GM18907 (cell line): ENCODE results near the gene RAD51B.
"Not testable (repeated sequence)": the region's sequence is repeated elsewhere in the genome, so short reads cannot be mapped to it uniquely, and the experiment has no call there.

ENCODE experiments used
- ATAC-seq: cut with Tn5 transposase; IDR thresholded peaks from one replicate; pipeline ENCODE4 v1.9.1; 2021; ENCODE audit warnings: mild to moderate bottlenecking, moderate library complexity; ENCODE audit not compliant: unreplicated experiment

The RAD51B gene

DNA sequence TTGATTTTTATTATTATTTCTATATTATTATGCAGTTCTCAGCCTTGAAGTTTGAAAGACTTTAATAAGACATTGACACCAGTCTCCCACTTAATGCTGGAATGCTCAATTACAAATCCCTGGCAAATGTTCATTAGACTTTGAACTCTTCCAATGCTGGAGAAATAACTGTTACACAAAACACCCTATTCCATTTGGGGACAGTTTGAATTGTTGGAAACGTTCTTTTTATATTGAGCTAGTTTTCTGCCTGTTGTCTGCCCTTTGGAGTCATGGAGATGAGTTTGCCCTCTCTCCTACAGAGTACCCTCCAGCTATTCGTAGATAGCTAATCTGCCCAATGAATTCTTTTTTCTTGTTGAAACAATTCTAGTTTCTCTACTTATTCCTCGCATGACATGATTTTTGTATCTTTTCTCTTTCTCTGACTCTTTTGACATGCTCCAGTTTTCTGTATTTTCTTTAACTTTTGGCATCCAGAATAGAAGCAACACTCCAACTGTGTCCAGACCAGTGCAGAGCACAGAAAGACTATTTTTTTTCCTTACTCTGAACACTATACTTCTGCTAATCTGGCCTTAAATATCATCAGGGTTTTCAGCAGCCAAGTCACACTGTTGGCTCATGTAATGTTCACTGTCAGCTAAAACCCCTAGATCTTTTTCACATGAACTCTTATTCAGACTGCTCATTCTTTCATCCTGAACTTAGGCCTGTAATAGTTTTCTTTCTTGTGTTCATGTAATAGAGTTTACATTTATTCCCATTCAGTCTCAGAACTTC is 379.3 kb downstream of the RAD51B start:
- no peak for ATAC-seq

DNA sequence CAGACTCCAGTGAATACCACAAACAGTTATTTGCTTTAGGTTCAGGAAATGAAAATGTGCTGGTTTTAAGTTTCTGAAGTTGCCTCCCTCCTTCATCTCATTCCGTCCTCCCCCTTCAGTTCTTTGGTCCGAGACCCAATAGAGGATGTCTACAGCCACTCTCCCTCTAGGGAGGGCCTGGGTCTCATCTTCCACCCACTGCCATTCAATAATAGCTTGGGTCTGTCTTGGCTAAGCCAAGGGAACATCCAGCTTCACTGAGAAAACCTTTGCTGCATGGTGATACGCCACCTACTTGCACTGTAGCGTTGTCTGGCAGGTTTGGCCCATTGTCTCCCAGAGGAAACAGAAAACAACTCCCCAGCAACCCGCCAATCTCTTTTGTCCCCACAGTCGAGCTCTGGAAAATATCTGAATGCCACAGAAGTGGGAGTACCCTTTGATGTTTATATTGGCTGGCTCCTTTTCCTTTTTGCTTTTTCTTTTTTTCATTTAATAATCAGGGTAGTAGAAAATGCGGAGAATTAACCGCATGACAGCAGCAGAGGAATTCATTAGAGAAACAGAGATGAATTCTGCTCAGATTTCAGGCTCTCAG is 380.1 kb downstream of the RAD51B start:
- no peak for ATAC-seq

DNA sequence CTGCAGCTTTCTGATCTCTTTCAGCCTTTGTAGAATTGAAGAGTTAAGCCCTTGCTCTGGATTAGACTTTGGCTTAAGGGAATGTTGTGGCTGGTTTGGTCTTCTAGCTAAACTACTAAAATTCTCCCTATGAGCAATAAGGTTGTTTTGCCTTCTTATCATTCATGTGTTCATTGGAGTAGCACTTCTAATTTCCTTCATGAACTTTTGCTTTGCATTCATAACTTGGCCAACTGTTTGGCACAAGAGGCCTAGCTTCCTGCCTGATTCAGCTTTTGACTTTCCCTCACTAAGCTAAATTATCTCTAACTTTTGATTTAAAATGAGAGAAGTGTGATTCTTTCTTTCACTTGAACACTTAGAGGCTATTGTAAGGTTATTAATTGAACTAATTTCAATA is 384.3 kb downstream of the RAD51B start:
- ATAC-seq = no peak

DNA sequence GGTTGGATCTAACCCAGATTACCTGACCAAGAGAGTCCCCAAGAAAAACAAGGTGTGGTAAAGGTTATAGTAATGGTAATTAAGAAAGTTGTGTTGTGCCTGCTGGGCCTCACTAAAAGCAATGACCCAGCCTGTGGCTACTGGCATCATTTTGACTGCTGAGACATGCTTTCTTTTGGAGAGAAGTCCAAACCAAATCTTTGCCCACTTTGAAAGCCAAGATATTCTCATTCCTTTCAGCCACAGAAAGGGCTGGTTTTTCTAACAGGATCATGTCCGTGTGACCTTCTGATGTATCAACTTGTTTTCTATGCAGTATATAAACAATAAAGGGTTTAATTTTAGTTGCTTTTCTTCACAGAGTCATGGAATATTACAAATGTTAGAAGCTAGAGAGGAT is 388.6 kb downstream of the RAD51B start:
- no peak for ATAC-seq

DNA sequence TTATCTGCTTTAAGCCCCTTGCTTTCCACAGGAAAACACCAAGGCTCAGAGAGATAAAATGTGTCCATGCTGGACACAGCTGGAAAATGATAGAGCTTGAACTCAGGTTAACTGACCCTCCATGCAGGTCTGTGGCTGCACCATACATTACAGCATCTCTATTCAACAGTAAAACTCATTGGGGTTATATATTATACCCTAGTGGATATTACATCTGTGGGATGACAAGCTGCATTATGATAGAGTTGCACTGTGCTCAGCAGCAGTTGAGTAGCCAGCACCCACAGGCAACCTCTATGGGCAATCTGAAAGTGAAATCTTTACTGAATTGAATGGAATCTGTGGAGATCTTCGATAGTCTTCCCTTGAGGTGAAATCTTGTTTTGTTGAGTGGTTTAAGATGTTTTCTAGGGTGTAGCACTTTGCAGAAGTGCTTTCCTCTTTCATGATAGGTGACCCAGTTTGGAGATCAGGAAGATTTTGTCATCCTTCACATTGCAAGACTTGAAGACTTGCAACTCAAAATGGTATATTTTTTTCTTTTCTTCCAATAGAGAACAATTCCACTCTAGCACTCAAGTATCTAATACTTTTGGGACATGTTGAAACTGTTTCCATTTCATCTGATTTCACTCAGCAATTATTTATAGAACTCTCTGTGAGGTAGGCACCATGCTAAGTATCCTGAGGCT is 389.2 kb downstream of the RAD51B start:
- no peak for ATAC-seq

DNA sequence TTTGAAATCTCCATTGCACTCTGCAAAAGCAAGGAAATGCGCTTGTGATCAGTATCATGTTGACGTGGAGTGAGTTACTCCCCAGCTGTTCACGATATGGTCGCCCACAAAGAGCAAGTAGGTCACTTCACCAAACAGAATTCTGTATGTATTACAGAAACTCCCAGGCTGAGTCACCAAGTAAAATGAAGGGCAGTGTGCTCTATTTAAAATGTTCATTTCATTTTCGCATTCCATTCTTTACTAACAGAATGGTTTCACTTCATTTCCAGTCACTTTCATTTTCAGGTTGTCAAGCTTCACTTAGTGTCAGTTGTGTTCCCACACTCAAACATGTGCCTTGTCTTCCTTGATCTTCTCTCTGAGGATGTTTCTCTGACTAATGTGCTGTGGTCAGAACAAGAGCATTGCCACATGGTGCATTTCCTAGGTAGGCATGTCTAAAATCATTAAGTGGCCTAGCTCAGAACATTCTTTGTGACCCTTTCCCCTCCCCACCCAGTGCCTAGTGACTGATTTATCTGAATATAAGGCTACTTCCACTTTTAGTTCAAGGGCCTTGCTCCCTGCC is 391.2 kb downstream of the RAD51B start:
- ATAC-seq = peak; percentile 91

DNA sequence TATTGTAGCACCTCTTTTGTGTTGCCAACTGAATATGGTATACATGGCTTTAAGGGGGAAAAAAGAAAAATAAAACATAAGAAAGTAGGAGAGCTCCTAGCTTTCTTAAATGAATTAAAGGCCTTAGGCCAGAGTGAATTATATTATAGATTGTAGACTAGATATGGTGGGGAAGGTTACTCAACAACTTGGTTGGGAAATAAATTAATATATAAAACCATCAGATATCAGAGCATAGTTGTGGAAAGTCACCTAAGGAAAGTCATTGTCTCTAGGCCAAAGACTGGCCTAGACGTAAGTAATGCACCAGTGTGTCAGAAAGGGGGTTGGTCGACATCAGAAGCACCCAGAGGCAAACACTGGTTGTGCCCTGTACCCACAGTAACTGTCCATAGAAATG is 391.8 kb downstream of the RAD51B start:
- no peak for ATAC-seq

DNA sequence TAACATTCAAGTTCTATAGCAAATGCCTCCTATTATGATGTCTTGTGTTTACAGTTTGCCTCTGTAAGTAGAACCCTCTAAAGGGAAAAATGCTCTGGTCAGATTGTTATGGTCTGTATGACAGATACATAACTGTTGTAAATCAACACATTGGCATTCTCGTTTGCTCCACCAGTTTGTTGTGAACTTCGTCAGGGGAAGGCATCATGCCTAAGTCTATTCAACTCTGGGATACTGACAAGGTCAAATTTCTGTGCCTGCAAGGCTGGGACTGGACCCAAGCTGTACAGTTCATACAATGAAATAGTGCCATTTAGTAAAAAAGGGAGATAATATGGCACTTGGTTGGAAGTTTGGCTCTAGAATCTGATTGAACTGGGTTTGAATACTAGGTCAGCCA is 392.3 kb downstream of the RAD51B start:
- ATAC-seq = no peak

DNA sequence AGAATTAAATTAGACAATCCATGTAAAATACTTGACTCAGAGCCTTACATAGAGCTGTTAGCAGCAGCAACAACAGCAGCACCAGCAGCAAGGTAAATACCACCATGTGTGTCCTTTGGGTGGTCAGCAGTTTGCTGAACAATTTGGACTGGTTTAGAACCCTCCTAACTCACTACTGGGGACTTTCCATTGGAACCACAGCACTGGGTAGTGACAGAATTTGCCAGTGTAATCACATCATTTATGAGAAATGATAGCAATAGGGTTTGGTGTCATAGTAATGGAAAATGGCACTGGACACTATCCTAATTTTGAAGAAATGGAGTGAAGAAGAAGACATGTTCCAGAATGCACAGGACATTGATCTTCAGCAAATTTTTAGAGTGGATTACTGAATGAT is 392.8 kb downstream of the RAD51B start:
- ATAC-seq = no peak

DNA sequence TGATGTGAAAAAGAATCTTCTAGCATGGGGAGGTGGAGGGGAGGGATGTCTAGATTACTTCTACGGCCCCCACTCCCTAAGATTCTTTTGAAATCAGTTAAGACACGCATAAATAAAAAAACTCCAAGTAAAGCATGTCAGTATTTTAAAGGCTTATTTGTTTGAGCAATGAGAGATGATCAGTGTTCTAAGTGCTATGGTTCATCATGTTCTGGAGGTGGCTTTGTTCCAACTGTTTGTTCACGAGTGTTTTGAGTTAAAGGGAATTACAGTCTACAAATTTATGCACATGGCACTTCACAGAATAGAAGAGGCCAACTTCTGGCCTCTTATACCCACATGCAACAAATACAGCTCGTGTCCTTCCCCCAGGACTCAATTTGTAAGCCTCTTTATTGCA is 394.9 kb downstream of the RAD51B start:
- ATAC-seq = no peak

DNA sequence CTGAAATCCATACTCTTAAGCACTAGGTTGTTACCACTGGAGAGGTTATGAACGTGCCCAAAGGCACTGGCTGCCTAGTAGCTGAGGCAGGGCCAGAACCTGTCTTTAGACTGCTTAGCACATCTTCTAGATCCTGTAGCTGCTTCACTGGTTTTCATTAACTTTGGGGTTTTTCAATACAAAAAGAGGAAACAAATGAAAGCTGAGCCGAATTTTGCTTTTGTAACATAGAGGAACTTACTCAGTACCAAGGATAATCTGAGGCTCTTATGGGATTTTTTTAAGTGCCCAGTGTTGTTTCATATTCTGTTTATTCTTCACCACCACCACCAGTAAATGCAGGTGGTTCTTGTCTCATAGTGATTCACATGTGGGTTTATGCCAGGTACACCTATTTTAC is 396.1 kb downstream of the RAD51B start:
- ATAC-seq = no peak

DNA sequence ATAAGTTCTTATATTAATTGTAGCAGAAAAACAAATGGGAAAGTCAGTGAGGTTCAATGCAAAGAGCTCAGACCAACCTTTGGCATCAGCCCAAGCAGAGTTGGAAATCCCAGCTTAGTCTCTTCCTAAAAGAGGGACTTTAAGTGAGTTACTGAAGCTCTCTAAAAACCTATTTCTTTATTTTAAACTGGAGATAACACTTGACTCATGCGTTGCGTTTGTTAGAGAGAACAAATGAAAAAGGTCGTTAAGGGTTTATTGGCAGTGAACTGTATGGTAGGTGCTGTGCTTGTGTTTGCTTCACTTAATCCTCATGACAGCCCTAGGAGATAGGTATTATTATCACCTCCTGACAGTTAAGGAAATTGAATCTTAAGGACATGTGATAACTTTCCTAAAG is 396.5 kb downstream of the RAD51B start:
- ATAC-seq = no peak

DNA sequence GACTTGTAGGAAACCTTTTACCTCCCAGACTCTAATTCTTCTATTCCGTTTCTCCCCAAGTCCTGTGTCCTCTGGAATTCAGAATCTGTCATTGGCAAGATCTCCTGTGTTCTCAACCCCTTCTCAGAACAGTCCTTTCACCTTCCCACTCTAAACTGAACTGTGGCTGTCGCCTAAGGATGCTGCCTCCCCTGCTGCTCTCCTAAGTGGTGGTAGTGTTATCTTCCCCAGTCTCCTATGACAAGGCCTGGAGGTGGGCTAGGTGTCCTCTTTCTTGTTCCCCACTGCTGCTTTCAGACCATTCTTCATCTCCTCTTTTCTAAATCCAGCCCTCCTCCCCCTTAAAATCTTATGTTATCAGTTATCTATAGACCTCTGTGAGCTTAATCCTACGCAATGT is 397.4 kb downstream of the RAD51B start:
- no peak for ATAC-seq

DNA sequence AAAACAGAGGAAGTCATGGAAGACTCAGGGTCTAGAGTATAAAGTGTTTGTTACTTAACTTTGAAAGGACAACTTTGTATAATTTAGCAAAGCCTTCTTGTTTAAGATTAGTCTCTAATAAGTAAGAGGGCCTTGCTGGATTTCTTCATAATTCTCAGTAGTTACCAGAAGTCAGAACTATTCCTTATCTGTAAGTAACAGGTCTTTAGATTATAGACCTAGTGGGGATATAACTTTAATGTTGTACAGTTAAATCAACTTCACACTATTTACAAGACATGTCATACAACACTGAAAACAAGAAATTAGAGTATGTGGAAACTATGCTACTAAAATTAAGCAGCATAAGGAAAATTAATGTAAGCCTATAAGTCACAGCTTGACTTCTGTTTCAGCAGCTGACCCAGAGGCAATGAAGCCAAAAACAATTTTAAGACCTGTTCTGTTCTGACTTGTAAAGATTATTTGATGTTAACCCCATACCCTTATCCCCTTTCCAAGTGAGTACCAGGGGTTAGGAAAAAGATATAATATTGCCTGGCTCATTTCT is 398.3 kb downstream of the RAD51B start:
- no peak for ATAC-seq

DNA sequence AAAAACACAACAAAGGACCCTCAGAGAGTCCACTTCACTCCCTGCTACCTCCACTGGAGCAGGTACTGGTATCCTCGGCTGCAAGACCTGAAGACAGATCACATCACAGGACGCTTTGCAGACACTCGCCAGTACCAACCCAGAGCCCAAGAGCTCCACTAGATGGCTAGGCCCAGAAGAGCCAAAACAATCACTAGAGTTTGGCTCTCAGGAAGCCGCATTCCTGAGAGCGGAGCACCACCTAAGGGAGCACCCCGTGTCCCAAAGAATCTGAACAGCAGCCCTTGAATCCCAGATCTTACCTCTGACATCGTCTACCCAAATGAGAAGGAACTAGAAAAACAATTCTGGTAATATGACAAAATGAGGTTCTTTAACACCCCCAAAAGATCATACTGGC is 399.8 kb downstream of the RAD51B start:
- no peak for ATAC-seq

DNA sequence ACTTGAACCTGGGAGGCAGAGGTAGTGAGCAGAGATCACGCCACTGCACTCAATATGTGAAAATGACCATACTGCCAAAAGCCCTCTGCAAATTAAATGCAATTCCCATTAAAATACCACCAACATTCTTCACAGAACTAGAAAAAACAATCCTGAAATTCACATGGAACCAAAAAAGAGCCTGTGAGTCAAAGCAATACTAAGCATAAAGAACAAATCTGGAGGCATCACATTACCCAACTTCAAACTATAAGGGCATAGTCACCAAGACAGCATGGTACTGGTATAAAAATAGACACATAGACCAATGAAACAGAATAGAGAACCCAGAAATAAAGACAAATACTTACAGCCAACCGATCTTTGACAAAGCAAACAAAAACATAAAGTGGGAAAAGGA is 401.5 kb downstream of the RAD51B start:
- ATAC-seq = not testable (repeated sequence)

DNA sequence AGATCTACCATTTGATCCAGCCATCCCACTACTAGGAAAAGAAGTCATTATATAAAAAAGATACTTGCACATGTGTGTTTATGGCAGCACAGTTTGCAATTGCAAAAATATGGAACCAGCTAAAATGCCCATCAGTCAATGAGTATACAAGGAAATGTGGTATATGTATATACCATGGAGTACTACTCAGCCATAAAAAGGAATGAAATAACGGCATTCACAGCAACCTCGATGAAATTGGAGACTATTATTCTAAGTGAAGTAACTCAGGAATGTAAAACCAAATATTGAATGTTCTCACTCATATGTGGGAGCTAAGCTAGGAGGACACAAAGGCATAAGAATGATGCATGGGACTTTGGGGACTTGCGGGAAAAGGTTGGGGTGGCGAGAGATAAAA is 402.6 kb downstream of the RAD51B start:
- no peak for ATAC-seq

DNA sequence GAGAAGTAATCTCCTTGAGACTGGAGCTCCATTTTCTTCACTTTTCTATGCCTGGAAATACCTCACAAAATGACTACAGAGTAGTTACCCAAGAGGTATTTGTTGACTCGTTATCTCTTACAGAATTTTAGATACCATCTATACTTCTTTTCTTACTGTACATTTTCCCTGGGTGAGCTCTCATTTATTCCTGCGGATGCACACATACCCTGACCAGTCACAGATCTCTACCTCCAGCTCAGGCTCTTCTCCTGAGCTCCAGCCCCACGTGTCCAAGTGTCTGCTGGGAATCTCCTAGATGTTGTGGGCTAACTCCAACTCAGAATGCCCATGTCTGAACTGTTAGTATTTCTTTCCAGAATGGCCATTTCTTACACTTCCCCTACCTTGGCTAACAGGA is 403.1 kb downstream of the RAD51B start:
- ATAC-seq = no peak

DNA sequence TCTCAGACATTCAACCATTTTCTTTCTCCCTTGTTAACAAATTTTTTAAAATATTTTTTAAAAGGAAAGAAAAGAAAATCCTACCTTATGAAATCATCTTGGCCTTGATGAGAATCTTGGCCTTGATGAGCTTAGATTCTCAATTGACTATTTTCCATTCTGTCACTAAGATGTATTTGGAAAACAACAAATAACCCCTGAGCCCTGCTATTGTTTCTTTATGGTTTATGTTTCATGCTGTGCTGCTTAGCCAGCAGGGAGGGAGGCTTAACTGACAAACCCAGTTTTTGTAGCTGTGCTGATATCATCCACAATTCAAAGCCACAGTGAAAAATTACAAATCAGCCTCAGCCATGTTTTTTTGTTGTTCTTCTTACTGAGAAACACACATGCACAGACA is 404.1 kb downstream of the RAD51B start:
- ATAC-seq = no peak

DNA sequence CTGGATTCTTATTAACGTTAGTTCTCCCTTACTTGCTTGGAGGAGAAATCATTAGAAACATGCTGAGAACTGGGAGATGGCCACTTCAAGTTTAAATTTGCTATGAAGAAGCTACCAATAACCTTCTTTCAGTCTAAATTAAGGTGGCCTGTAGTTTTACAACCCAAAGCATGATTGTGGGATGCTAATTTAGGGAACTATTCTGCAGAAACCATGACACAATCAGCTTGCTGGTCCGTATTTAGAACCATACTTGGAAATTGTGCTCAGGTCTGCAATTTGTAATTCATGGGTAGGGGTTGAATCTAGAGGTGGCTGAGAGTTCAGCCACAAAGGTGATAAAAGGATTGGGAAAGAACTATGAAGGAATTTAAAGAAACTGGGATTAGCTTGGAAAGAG is 405.7 kb downstream of the RAD51B start:
- no peak for ATAC-seq

DNA sequence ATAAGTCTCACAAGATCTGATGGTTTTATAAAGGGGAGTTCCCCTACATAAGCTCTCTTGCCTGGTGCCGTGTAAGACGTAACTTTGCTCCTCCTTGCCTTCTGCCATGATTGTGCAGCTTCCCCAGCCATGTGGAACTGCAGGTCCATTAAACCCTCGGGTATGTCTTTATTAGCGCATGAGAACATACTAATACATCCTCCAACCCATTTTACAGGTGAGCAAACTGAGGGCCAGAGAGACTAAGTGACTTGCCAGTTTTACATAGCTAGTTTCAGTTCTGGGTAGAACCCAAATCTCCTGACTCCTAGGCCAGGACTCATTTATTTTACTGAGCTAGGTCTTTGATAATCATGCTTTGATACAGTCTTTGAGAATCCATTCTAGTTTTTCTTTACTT is 406.9 kb downstream of the RAD51B start:
- ATAC-seq = no peak

DNA sequence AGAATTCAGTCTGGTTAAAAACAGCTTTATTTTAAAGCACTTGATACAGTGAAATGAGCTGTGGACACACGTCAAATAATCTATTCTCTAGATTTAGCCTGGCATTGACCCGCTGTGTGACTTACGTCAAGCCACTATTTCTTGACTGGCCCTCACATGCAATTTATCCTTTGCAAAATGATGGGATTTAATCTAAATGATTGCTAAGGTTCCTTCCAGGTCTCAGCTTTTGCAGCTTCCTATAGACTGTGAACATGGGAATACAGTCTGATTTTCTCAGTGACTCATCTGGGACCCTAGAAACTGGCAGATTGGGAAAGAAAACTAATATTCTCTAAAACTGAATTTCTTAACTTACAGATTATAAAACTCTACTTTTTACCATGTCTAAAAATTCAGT is 409.1 kb downstream of the RAD51B start:
- no peak for ATAC-seq
